Testis (tissue), 2 donors: ENCODE data around the gene PRSS1.

Source experiments
- POLR2A ChIP-seq: fragments of 450-650 bp; IDR thresholded peaks from one replicate; pipeline ENCODE4 v1.6.1; 2017; ENCODE audit warnings: antibody characterized with exemption, mild to moderate bottlenecking, moderate library complexity
- TF ChIP-seq, protein P1 (sequence below), 3 experiments: fragments of 450-650 bp in 2 of 3; fragments of 200-600 bp in 1 of 3; sonication (generic) in 1 of 3; IDR thresholded peaks; one replicate each; pipeline ENCODE4 v1.5.1; 2016 to 2019; ENCODE audit warnings: antibody characterized with exemption in 3 of 3, mild to moderate bottlenecking in 2 of 3, moderate library complexity in 1 of 3

- TF ChIP-seq, protein P1, sequence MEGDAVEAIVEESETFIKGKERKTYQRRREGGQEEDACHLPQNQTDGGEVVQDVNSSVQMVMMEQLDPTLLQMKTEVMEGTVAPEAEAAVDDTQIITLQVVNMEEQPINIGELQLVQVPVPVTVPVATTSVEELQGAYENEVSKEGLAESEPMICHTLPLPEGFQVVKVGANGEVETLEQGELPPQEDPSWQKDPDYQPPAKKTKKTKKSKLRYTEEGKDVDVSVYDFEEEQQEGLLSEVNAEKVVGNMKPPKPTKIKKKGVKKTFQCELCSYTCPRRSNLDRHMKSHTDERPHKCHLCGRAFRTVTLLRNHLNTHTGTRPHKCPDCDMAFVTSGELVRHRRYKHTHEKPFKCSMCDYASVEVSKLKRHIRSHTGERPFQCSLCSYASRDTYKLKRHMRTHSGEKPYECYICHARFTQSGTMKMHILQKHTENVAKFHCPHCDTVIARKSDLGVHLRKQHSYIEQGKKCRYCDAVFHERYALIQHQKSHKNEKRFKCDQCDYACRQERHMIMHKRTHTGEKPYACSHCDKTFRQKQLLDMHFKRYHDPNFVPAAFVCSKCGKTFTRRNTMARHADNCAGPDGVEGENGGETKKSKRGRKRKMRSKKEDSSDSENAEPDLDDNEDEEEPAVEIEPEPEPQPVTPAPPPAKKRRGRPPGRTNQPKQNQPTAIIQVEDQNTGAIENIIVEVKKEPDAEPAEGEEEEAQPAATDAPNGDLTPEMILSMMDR (IDR thresholded peaks at IDR 0.05): no peak
- TF ChIP-seq POLR2A: no peak
These were observed 43.3 kb downstream of the PRSS1 start for GRCh38 chr7:142792593-142792992.
